Epithelial cell of proximal tubule (primary cell): Measurements from ENCODE around the gene SCARF1. TPM values are rescaled to one million over a fixed set of nuclear protein-coding genes. Genes with fewer than 3 reads are reported as not detected.
"Not testable (repeated sequence)": the region's sequence is repeated elsewhere in the genome, so short reads cannot be mapped to it uniquely, and the experiment has no call there.

Source experiments
- DNase-seq: peaks from one replicate; pipeline ENCODE4 v3.0.0-alpha.2; 2011; ENCODE audit warnings: low read depth
- H3K4me3 ChIP-seq: 2 replicates; pipeline ENCODE4 v1.5.1; 2011; ENCODE audit warnings: low read depth, mild to moderate bottlenecking, low read length
- CTCF ChIP-seq: conservative IDR thresholded peaks from 2 replicates; pipeline ENCODE4 v1.5.1; 2012; ENCODE audit warnings: low read depth, mild to moderate bottlenecking, low read length
- total RNA-seq: library from RNA; depleted of rRNA; stranded (reverse); fragments of >200 nt; gene quantifications from 2 replicates; pipeline ENCODE4 v1.2.3, GENCODE V29; 2015

SCARF1 gene
- 14.5 and 19.8 TPM in 2 replicates for total RNA-seq

- no peak for DNase-seq
- TF ChIP-seq CTCF: no peak
- H3K4me3 ChIP-seq: no peak within 1 kb of the TSS
These were observed at the start of gene SCARF1 for GRCh38 chr17:1645207-1646171. Gene SCARF1, minus strand, starts transcription at chr17:1645732. Its CDS starts 35 bp downstream, at chr17:1645697.

- no peak overlapping the region for H3K4me3 ChIP-seq
- TF ChIP-seq CTCF: no peak
- no peak for DNase-seq
These were observed 47.8 kb upstream of the SCARF1 start for GRCh38 chr17:1693339-1693738.

- H3K4me3 ChIP-seq: no peak overlapping the region
- no peak for DNase-seq
- TF ChIP-seq CTCF: no peak
These were observed 45.2 kb upstream of the SCARF1 start for GRCh38 chr17:1690544-1691221.

- DNase-seq, H3K4me3 ChIP-seq: not testable (repeated sequence)
These were observed 42.9 kb upstream of the SCARF1 start for GRCh38 chr17:1688405-1688804.

- H3K4me3 ChIP-seq: no peak overlapping the region
- DNase-seq: no peak
- no peak for TF ChIP-seq CTCF
These were observed 40.6 kb upstream of the SCARF1 start for GRCh38 chr17:1686086-1686485.

- no peak for TF ChIP-seq CTCF
- peak within 1 kb of the TSS; percentile 92 for H3K4me3 ChIP-seq
- DNase-seq: peak; percentile 73
These were observed 39.1 kb upstream of the SCARF1 start, which contains the start of gene PRPF8 for GRCh38 chr17:1684378-1685189. Gene PRPF8, minus strand, starts transcription at chr17:1684867. Its CDS starts 296 bp downstream, at chr17:1684571.

GRCh38 chr17:1683459-1683858 lies 37.9 kb upstream of the SCARF1 start:
- no peak for DNase-seq
- no peak for TF ChIP-seq CTCF
- peak overlapping the region; percentile 92 for H3K4me3 ChIP-seq
